Measurements from ENCODE around the gene STUM.
A peak's percentile ranks its signal among the peaks of the same experiment; 100 is the strongest.

The STUM gene

DNA sequence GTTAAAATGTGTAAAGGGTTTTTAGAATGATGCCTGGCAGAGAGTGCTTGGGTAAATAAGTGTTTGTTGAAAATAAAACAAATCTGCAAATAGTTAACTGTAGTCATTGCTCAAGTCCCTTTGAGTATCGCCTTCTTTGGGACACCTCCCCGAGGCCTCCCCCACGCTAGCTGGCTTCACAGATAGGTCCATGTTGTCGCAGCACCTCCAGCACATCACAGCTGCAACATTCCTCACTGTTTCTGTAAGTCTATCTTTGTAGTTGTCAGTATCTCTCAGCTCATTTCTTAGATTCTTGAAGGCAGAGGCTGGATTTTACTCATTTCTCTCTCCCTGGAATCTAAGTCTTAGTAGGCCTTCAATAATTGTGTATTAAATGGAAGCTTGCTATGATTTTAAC lies 1.6 kb upstream of the STUM start:
- TF ChIP-seq GATA2 (IDR thresholded peaks at IDR 0.05; ENCODE audit: low read depth, low read length): no peak
- no peak for TF ChIP-seq GATA3 (IDR thresholded peaks at IDR 0.05; ENCODE audit: low read depth, low read length)

DNA sequence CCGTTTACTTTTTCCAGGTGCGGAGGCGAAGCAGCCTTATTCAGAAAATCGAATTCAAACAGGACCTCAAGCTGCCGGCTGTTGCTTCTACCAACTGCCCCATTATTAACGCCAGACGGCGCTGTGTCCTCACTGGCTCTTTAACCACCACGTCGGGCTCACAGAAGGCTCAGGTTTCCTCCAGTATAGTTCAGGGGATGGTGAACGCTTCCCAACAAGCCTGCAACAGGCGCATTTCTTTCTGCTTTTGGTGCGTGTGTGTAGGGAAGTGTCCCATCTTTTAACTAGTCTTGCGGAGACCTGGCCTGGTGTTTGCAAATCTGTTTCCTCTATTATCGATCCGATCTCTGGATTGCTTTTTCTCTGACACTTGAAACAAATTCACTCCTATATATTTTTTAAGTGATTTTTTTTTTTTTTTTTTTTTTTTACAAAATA lies 791 bp upstream of the STUM start:
- TF ChIP-seq GATA2 (IDR thresholded peaks at IDR 0.05; ENCODE audit: low read depth, low read length) (no peak), GATA3 (IDR thresholded peaks at IDR 0.05; ENCODE audit: low read depth, low read length) (no peak)

DNA sequence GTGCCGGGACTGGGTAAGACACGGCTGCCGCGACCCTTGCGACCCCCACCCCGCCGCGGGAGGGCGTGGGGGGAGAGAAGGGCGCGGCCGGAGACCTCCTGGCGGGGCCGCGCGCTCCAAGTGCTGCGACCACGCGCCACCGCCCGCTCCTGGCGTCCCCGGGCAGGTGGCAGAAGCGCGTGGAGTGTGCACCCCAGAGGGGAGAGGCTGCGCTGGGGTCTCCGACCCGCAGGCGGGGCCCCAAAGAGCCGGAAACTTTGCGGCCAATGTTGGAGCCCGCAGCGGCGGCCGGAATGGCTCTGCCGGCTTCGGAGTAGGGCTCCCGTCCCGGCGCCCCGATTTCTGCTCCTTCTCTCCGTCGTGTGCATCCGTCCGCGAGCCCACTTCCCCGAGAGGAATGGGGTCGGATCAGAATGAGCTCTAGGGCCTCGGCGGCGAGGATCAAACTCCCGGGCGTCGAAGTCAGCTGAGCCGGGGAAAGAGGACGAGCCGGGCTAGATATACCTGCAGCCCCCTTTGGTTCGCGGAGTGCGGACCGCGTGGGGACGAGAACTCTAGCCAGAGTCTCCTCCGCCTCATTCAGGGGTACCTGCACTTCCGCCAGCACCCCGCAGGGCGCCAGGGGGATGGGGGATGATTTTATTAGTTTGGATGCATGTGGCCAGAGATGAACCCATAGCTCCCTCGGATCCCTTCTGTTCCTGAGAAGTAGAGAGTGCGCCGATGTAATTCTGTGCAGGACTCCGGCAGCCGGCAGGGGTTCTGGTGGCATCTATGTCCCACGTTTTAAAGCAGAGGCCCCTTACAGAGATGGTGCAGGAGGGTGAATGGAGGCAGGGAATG lies 751 bp downstream of the STUM start:
- TF ChIP-seq GATA2 (IDR thresholded peaks at IDR 0.05; ENCODE audit: low read depth, low read length): no peak
- no peak for TF ChIP-seq GATA3 (IDR thresholded peaks at IDR 0.05; ENCODE audit: low read depth, low read length)

- TF ChIP-seq GATA2 (IDR thresholded peaks at IDR 0.05; ENCODE audit: low read depth, low read length): no peak
- no peak for TF ChIP-seq GATA3 (IDR thresholded peaks at IDR 0.05; ENCODE audit: low read depth, low read length)
These were observed 1.5 kb downstream of the STUM start for GRCh38 chr1:226549937-226550671.

DNA sequence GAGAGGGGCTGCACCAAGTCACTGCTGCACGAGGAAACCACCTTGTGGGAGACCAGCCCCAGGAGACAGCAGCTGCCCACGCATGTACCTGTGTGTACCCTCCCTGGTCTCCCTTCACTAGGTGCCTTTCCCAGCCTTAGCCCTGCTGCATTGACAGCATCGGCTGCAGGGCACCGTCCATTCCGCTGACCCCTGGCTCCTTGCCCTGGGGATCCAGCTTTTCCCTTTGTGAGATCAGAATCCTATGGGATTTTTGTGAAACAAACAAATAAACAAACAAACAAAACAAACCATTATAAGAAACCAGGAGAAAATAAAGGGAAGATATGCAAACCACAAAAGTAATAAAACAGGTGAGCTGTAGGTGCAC lies 2.1 kb downstream of the STUM start:
- TF ChIP-seq GATA2 (IDR thresholded peaks at IDR 0.05; ENCODE audit: low read depth, low read length): no peak
- TF ChIP-seq GATA3 (IDR thresholded peaks at IDR 0.05; ENCODE audit: low read depth, low read length): no peak

DNA sequence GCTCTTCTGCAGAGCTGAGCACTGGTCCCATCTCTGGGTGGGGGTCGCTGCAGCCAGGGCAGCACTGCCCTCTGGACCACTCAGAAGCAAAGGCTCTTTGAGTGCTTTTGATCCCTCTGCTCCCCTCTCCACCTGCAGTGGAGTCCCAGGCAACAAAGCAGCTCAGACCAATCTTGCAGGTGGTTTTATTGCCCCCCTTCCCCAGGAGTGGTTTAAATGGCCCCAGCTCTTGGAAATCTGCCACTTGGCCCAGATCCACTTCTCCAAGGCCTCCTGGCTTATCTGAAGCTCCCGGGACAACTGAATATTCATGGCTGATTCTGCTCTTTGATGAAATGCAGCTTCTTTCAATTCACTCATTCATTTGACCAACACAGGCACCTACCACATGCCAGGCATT lies 2.7 kb downstream of the STUM start:
- TF ChIP-seq GATA3 (IDR thresholded peaks at IDR 0.05; ENCODE audit: low read depth, low read length): no peak
- TF ChIP-seq GATA2 (IDR thresholded peaks at IDR 0.05; ENCODE audit: low read depth, low read length): peak; percentile 8; the same call in 1 of the 2 replicates

DNA sequence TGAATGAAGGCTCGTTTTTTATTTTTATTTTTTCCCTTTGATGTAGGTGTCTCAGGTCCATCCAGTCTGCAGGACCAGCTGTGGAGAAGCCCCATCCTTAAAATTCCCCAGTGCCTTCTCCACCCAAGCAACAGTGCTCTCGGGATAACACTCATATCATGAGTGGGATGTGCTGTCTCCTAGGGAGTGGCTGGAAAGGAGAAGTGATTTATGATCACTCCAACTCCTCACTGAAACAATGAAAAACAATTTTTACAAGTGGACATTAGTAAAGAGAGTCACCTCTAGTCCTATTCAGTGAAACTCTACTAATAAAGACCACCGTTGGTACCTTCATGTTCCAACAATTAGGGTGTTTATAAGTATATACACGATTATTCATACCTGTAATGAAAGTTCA lies 3.5 kb downstream of the STUM start:
- TF ChIP-seq GATA3 (IDR thresholded peaks at IDR 0.05; ENCODE audit: low read depth, low read length): no peak
- no peak for TF ChIP-seq GATA2 (IDR thresholded peaks at IDR 0.05; ENCODE audit: low read depth, low read length)

- TF ChIP-seq GATA3 (IDR thresholded peaks at IDR 0.05; ENCODE audit: low read depth, low read length) (no peak), GATA2 (IDR thresholded peaks at IDR 0.05; ENCODE audit: low read depth, low read length) (no peak)
These were observed 4.8 kb downstream of the STUM start for GRCh38 chr1:226553266-226553923.

DNA sequence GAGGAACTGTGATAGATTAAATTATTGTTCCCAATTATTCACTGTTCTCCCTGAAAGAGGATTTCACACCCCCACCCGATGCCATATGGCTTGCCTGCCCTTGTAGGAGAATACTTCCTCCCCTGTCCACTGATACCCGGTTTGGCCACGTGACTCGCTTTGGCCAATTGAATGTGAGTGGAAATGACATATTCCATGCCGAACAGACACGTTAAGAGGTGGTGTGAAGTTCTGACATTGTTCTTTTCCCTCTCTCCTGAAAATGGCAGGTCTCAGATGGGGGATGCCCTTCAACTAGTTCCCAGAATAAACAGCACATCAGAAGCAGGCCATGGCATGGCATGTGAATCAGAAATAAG lies 5.3 kb downstream of the STUM start:
- no peak for TF ChIP-seq GATA2 (IDR thresholded peaks at IDR 0.05; ENCODE audit: low read depth, low read length)
- TF ChIP-seq GATA3 (IDR thresholded peaks at IDR 0.05; ENCODE audit: low read depth, low read length): no peak

- TF ChIP-seq GATA2 (IDR thresholded peaks at IDR 0.05; ENCODE audit: low read depth, low read length) (no peak), GATA3 (IDR thresholded peaks at IDR 0.05; ENCODE audit: low read depth, low read length) (no peak)
These were observed 6.5 kb downstream of the STUM start for GRCh38 chr1:226555092-226555491.

GRCh38 chr1:226557424-226557823 lies 8.9 kb downstream of the STUM start:
- TF ChIP-seq GATA3 (IDR thresholded peaks at IDR 0.05; ENCODE audit: low read depth, low read length): no peak
- TF ChIP-seq GATA2 (IDR thresholded peaks at IDR 0.05; ENCODE audit: low read depth, low read length): no peak

GRCh38 chr1:226558036-226558650 lies 9.6 kb downstream of the STUM start:
- TF ChIP-seq GATA3 (IDR thresholded peaks at IDR 0.05; ENCODE audit: low read depth, low read length) (no peak), GATA2 (IDR thresholded peaks at IDR 0.05; ENCODE audit: low read depth, low read length) (no peak)

DNA sequence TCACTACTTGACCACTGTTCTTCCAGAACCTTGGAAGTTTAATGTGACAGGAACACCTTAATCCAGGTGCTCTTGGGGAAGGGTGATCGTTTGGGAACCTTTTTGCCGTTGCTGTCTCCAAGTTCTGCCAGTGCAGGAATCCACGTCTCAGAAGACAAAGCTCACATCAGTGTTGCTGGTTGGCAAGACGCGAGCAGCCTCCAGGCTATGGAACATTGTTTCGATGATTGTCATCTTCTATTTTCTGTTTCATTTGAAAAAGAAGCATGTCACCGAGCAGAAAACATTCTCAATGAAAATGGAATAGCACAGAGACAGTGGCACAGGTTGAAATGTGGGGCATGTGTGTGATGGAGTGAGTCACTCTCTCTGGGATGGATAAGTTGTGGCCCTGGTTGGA lies 11.7 kb downstream of the STUM start:
- no peak for TF ChIP-seq GATA3 (IDR thresholded peaks at IDR 0.05; ENCODE audit: low read depth, low read length)
- TF ChIP-seq GATA2 (IDR thresholded peaks at IDR 0.05; ENCODE audit: low read depth, low read length): no peak

GRCh38 chr1:226562989-226563388 lies 14.4 kb downstream of the STUM start:
- TF ChIP-seq GATA3 (IDR thresholded peaks at IDR 0.05; ENCODE audit: low read depth, low read length): no peak
- no peak for TF ChIP-seq GATA2 (IDR thresholded peaks at IDR 0.05; ENCODE audit: low read depth, low read length)

All from SH-SY5Y (cell line).